GM19397 (cell line): ENCODE results near the gene LRRC51.
"Not testable (repeated sequence)": the region's sequence is repeated elsewhere in the genome, so short reads cannot be mapped to it uniquely, and the experiment has no call there.

Source experiments
- ATAC-seq: cut with Tn5 transposase; IDR thresholded peaks from one replicate; pipeline ENCODE4 v1.9.1; 2021; ENCODE audit warnings: mild to moderate bottlenecking, moderate library complexity; ENCODE audit not compliant: unreplicated experiment

Gene LRRC51

GRCh38 chr11:72103754-72104167, 23.1 kb downstream of the LRRC51 start:
- no peak for ATAC-seq

GRCh38 chr11:72105888-72106287, 25.2 kb downstream of the LRRC51 start, which contains the start of gene TOMT:
Gene TOMT, plus strand, starts transcription at chr11:72105924. Its CDS starts 28 bp downstream, at chr11:72105952.
- ATAC-seq, result no peak

GRCh38 chr11:72111300-72112142, 30.9 kb downstream of the LRRC51 start:
- peak; percentile 2 for ATAC-seq

GRCh38 chr11:72112143-72112977, 31.7 kb downstream of the LRRC51 start, which contains the start of gene ANAPC15:
Gene ANAPC15, minus strand, starts transcription at chr11:72112695. Its CDS starts 1,419 bp downstream, at chr11:72111276.
- peak; percentile 83 for ATAC-seq

GRCh38 chr11:72112978-72113808, 32.5 kb downstream of the LRRC51 start:
- ATAC-seq, result no peak

- no peak for ATAC-seq
These were observed 33.9 kb downstream of the LRRC51 start for GRCh38 chr11:72114570-72114969.

GRCh38 chr11:72116019-72116755, 35.5 kb downstream of the LRRC51 start:
- ATAC-seq, result no peak

GRCh38 chr11:72119198-72119597, 38.5 kb downstream of the LRRC51 start:
- ATAC-seq, result no peak

- ATAC-seq, result no peak
These were observed 40.3 kb downstream of the LRRC51 start for GRCh38 chr11:72120930-72121329.

GRCh38 chr11:72122607-72123006, 42.0 kb downstream of the LRRC51 start:
- ATAC-seq, result no peak

GRCh38 chr11:72123117-72123653, 42.5 kb downstream of the LRRC51 start:
- ATAC-seq, result no peak

GRCh38 chr11:72124046-72124445, 43.4 kb downstream of the LRRC51 start:
- ATAC-seq, result no peak

GRCh38 chr11:72125956-72126355, 45.3 kb downstream of the LRRC51 start:
- no peak for ATAC-seq

- no peak for ATAC-seq
These were observed 47.3 kb downstream of the LRRC51 start for GRCh38 chr11:72127923-72128322.

- no peak for ATAC-seq
These were observed 48.7 kb downstream of the LRRC51 start for GRCh38 chr11:72129381-72129780.

- no peak for ATAC-seq
These were observed 52.0 kb downstream of the LRRC51 start for GRCh38 chr11:72132646-72133045.

GRCh38 chr11:72135473-72135872, 54.8 kb downstream of the LRRC51 start, which contains the start of gene FOLR3:
Gene FOLR3, plus strand, starts transcription at chr11:72135725. Its CDS starts 228 bp downstream, at chr11:72135953.
- ATAC-seq, result not testable (repeated sequence)

- ATAC-seq, result no peak
These were observed 55.4 kb downstream of the LRRC51 start for GRCh38 chr11:72135891-72136683.
